Frontal cortex (tissue), 4 donors: ENCODE results near the gene GP9. TPM values are rescaled to one million over a fixed set of nuclear protein-coding genes. Genes with fewer than 3 reads are reported as not detected.
"Not testable (repeated sequence)": the region's sequence is repeated elsewhere in the genome, so short reads cannot be mapped to it uniquely, and the experiment has no call there.

Source experiments
- DNase-seq, 2 donors: peaks; one replicate each; pipeline ENCODE4 v3.0.0; 2012; ENCODE audit warnings: low spot score in 2 of 2
- FAIRE-seq: peaks from 2 replicates; lab custom pipeline; 2012; peaks lifted over from hg19 to GRCh38; lab: Jason Lieb, UNC
- total RNA-seq: library from RNA; depleted of rRNA; stranded (reverse); fragments of >200 nt; gene quantifications from one replicate; pipeline ENCODE4 v1.2.3, GENCODE V29; 2014
- donor health status: control.
- donor health status: control.
- donor health status: control.

GP9 gene
- total RNA-seq, 1 donor from 2014 or later: not detected

DNA sequence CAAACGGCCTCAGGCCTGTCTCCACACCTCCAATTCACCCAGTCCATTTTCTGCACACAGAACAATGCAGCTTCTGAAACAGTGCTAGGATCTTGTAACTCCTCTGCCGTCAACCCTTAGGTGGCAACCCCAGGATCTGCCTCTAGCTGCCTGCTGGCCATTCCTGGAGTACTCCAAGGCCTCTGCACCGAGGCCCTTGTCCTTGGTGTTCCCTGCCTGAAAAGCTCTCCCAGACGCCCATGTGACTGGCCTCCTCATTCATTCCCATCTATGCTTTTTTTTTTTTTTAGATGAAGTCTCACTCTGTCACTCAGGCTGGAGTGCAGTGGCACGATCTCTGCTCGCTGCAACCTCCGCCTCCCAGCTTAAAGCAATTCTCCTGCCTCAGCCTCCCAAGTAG, 42.7 kb downstream of the GP9 start:
- FAIRE-seq (no peak), DNase-seq (no peak)

DNA sequence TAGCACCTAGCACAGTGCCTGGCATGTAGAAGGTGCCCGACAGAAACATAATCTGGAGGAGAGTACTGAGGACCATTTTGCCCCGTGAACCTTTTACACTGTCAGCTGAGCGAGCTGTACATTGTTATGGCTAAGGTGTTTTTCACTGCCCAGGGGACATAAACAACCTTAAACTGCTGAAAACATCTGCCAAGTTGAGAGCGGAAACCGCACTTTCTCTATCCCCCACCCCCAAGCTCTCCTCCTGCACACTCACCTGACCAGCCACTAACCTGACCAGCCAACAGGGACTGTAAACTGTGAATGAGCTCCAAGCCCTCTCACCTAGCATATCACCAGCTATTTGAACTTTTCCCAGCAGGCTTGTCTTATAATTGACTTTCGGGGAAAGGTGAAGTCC, 43.5 kb downstream of the GP9 start:
- FAIRE-seq (no peak), DNase-seq (no peak)

- FAIRE-seq (no peak), DNase-seq (no peak)
Measured at GRCh38 chr3:129104498-129105079, 44.0 kb downstream of the GP9 start.

GRCh38 chr3:129105862-129106261, 45.3 kb downstream of the GP9 start:
- DNase-seq (no peak), FAIRE-seq (no peak)

DNA sequence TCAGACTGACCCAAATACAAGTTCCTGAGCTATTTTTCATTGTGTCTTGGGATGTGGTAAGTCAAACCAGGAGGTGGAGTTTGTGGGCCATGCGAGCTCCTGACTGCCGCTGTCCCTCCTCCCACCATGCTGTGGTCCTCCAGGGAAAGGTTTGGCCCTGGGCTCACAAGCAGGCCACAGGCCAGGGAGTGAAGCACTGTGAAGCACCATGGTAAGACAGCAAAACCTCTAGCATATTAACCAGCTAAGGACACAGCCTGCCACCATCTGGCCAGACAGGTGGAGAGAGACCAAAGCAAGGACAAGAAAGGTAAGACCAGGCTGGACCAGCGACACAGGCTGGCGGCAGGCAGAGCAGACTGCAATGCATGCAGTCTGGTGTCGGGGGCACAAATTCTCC, 45.7 kb downstream of the GP9 start:
- DNase-seq: no peak
- no peak for FAIRE-seq

- no peak for FAIRE-seq
- no peak for DNase-seq
Measured at GRCh38 chr3:129106866-129107565, 46.4 kb downstream of the GP9 start.

DNA sequence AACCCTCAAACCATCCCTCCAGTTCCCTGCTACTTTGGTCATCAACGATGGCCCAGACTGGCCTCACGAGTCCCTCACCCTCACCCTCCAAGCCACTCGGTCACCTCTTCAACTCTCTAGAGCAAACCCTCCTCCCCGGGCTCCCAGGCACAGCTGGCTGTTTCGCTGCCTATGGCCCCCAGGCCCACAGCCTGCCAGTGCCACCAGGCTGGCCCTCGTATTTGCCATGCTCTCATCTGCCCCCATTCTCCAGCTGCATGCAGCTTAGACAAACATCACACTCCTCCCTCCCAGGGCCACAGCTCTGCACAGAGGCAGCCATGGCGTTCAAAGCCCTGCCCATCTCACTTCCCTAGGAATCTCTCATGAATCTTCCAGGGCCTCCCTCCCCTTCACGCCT, 47.2 kb downstream of the GP9 start:
- FAIRE-seq (no peak), DNase-seq (no peak)

- not testable (repeated sequence) for DNase-seq, FAIRE-seq
Measured at GRCh38 chr3:129111076-129111780, 50.6 kb downstream of the GP9 start.

Other genes with a start within 250 kb of the GP9 start
- gene ACAD9, start 181.2 kb upstream of the GP9 start, total RNA-seq: 27.7 TPM
- gene CFAP92, start 66.7 kb upstream of the GP9 start, total RNA-seq: 1.6 TPM
- gene EFCC1, start 59.5 kb upstream of the GP9 start, total RNA-seq: 0.41 TPM
- 2.0 TPM for gene RAB43, start 61.0 kb downstream of the GP9 start, total RNA-seq
- gene ISY1, start 100.3 kb downstream of the GP9 start, total RNA-seq: 13.9 TPM
- gene CNBP, start 123.1 kb downstream of the GP9 start, total RNA-seq: 169 TPM
- gene COPG1, start 188.8 kb downstream of the GP9 start, total RNA-seq: 137 TPM
- gene HMCES, start 218.1 kb downstream of the GP9 start, total RNA-seq: 21.6 TPM